KG1 (cell line): ENCODE results near the gene RBBP5.
A peak's percentile ranks its signal among the peaks of the same experiment; 100 is the strongest.

Source experiments
- DNase-seq: peaks from one replicate; lab custom pipeline; 2025; lab: John Stamatoyannopoulos, UW

The RBBP5 gene

GRCh38 chr1:205074084-205074483, 47.7 kb downstream of the RBBP5 start:
- no peak for DNase-seq

- no peak for DNase-seq
Measured at GRCh38 chr1:205073511-205073910, 48.3 kb downstream of the RBBP5 start.

GRCh38 chr1:205072881-205073280, 48.9 kb downstream of the RBBP5 start:
- no peak for DNase-seq

- no peak for DNase-seq
Measured at GRCh38 chr1:205072286-205072685, 49.5 kb downstream of the RBBP5 start.

GRCh38 chr1:205071801-205072200, 50.0 kb downstream of the RBBP5 start:
- DNase-seq = no peak

- DNase-seq = no peak
Measured at GRCh38 chr1:205071028-205071409, 50.8 kb downstream of the RBBP5 start.

GRCh38 chr1:205069371-205070125, 52.2 kb downstream of the RBBP5 start:
- no peak for DNase-seq

GRCh38 chr1:205068457-205069040, 53.2 kb downstream of the RBBP5 start:
- DNase-seq = no peak

- no peak for DNase-seq
Measured at GRCh38 chr1:205068001-205068400, 53.8 kb downstream of the RBBP5 start.

GRCh38 chr1:205067031-205067430, 54.7 kb downstream of the RBBP5 start:
- DNase-seq = no peak

- no peak for DNase-seq
Measured at GRCh38 chr1:205066141-205066818, 55.5 kb downstream of the RBBP5 start.

- DNase-seq = no peak
Measured at GRCh38 chr1:205065666-205066065, 56.1 kb downstream of the RBBP5 start.

GRCh38 chr1:205064741-205065316, 56.9 kb downstream of the RBBP5 start:
- DNase-seq = no peak

- no peak for DNase-seq
Measured at GRCh38 chr1:205064301-205064700, 57.5 kb downstream of the RBBP5 start.

- DNase-seq = no peak
Measured at GRCh38 chr1:205062895-205063294, 58.9 kb downstream of the RBBP5 start.

- no peak for DNase-seq
Measured at GRCh38 chr1:205062319-205062718, 59.5 kb downstream of the RBBP5 start.

GRCh38 chr1:205061665-205062069, 60.1 kb downstream of the RBBP5 start:
- DNase-seq = peak; percentile 16

- DNase-seq = no peak
Measured at GRCh38 chr1:205061227-205061626, 60.6 kb downstream of the RBBP5 start.

GRCh38 chr1:205060746-205061145, 61.0 kb downstream of the RBBP5 start:
- DNase-seq = no peak

GRCh38 chr1:205059660-205060059, 62.1 kb downstream of the RBBP5 start:
- no peak for DNase-seq

- no peak for DNase-seq
Measured at GRCh38 chr1:205058853-205059252, 62.9 kb downstream of the RBBP5 start.

GRCh38 chr1:205057808-205058575, 63.8 kb downstream of the RBBP5 start:
- DNase-seq = no peak
